ENCODE results near the gene CHTF8. TPM values are rescaled to one million over a fixed set of nuclear protein-coding genes. Genes with fewer than 3 reads are reported as not detected.
A peak's percentile ranks its signal among the peaks of the same experiment; 100 is the strongest.

Gene CHTF8
- polyA plus RNA-seq, 6 donors from 2014 or later = 182 to 277 (median 241) TPM

DNA sequence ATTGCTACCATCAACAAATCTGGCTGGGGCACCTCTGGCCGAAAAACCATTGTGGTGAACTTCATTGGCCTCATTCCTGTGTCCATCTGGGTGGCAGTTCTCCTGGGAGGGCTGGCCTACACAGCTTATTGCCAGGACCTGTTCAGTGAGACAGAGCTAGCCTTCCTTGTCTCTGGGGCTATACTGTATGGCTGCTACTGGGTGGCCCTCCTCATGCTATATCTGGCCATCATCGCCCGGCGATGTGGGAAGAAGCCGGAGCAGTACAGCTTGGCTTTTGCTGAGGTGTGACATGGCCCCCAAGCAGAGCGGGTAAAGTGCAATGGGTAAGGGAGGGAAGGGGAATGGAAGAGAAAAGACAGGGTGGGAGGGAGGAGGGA, 17.4 kb downstream of the CHTF8 start:
- ATAC-seq (ENCODE audit: low read depth in 2 of 2) = no peak
- Mint-ChIP-seq H3K36me3 (peaks cover 9% of the 10 kb centered on the region in 2 donors), H3K4me1 (peaks cover 7 to 21% (median 8%) of the 10 kb centered on the region in 3 donors), H3K9me3 (no peaks in the 10 kb centered on the region), H3K27me3 (no peaks in the 10 kb centered on the region), H3K4me3 (no peak overlapping the region), H3K27ac (no peak overlapping the region)
- no peak for DNase-seq

DNA sequence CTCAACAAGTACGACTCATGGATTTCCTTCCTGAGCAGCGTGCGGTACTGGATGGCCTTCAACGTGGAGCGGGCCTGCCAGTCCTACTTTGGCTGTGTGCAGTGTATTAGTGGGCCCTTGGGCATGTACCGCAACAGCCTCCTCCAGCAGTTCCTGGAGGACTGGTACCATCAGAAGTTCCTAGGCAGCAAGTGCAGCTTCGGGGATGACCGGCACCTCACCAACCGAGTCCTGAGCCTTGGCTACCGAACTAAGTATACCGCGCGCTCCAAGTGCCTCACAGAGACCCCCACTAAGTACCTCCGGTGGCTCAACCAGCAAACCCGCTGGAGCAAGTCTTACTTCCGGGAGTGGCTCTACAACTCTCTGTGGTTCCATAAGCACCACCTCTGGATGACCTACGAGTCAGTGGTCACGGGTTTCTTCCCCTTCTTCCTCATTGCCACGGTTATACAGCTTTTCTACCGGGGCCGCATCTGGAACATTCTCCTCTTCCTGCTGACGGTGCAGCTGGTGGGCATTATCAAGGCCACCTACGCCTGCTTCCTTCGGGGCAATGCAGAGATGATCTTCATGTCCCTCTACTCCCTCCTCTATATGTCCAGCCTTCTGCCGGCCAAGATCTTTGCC, 17.9 kb downstream of the CHTF8 start:
- no peaks in the 10 kb centered on the region for H3K9me3 Mint-ChIP-seq
- no peak overlapping the region for H3K4me3 Mint-ChIP-seq
- peaks cover 12 to 13% of the 10 kb centered on the region in 2 donors for H3K36me3 Mint-ChIP-seq

DNA sequence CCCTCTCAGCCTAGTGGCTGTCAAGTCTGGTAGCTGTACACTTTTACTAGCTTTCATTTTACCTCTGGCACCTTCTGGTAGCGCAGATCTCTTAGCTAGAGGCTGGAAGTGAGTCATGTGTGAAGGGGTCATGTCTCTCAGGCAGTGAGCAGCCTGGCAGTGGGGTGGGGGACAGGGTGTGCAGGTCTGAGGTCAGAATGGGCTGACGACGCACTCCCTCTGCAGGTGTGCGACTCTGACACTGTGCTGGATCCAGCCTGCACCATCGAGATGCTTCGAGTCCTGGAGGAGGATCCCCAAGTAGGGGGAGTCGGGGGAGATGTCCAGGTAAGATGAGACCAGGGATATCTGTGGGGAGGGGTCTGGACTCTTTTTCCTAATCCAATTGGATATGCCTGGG, 19.2 kb downstream of the CHTF8 start:
- Mint-ChIP-seq H3K36me3 (peaks cover 12 to 16% of the 10 kb centered on the region in 2 donors), H3K27ac (peak overlapping the region in 1 of 6 donors; percentile 42), H3K9me3 (no peaks in the 10 kb centered on the region)

More for the DNA sequence above, 17.9 kb downstream of the CHTF8 start:
- DNase-seq = no peak
- no peak for ATAC-seq (ENCODE audit: low read depth in 2 of 2)
- peaks cover 0 to 4% (median 0%) of the 10 kb centered on the region in 3 donors for H3K27me3 Mint-ChIP-seq
- H3K4me1 Mint-ChIP-seq = peaks cover 7 to 21% (median 8%) of the 10 kb centered on the region in 3 donors
- H3K27ac Mint-ChIP-seq = peak overlapping the region in 2 of 6 donors; percentile 47 to 64

DNA sequence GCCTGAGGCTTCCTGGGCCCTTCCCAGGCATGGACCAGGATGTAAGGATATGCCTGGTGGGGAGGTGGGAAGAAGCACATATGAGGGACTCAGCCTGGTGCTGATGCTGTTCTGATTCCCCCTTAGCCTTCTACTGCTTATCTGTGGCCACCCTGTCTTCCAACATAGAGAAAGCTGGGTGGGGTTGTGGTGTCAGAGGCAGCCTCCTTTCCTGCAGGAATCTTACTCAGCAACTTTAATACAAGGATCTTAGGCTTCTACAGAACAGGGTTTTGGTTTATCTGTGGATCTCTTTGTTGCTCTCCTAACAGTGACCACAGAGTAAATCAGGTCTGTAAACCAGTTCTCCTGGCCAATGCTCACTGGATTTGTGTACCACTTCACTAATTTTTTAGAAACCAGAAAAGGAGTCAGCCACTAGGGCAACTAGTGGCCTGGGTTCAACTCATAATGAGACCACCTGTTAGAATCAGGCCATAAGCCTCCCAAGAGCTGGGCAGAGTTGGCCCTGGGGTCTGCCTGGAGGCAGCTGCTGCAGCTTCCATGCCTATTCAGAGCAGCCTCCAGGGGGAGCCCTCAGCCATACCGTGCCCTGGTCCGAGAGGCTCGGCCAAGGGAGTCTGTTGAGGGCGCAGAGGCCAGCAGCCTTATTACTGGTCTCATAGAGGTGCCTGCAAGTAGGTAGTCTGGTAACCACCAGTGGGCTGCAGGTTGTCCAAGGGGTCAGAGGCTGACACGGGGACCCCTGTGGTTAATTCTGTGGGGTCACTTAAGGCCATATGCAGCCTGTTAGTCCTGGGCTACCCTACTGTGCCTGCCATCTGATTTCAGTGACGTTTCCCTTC, 19.9 kb downstream of the CHTF8 start:
- H3K27me3 Mint-ChIP-seq = peaks cover 9 to 20% (median 11%) of the 10 kb centered on the region in 3 donors
- no peaks in the 10 kb centered on the region for H3K9me3 Mint-ChIP-seq
- peaks cover 8 to 16% of the 10 kb centered on the region in 2 donors for H3K36me3 Mint-ChIP-seq
- H3K4me3 Mint-ChIP-seq = no peak overlapping the region
- no peak for DNase-seq
- H3K27ac Mint-ChIP-seq = no peak overlapping the region
- peaks cover 8 to 12% (median 10%) of the 10 kb centered on the region in 3 donors for H3K4me1 Mint-ChIP-seq
- peak; percentile 47 to 58 for ATAC-seq (ENCODE audit: low read depth in 2 of 2)

More for the DNA sequence above, 19.2 kb downstream of the CHTF8 start:
- ATAC-seq (ENCODE audit: low read depth in 2 of 2) (no peak), DNase-seq (no peak)
- Mint-ChIP-seq H3K27me3 (peaks cover 3 to 14% (median 6%) of the 10 kb centered on the region in 3 donors), H3K4me3 (no peak overlapping the region), H3K4me1 (peaks cover 7 to 18% (median 11%) of the 10 kb centered on the region in 3 donors)

DNA sequence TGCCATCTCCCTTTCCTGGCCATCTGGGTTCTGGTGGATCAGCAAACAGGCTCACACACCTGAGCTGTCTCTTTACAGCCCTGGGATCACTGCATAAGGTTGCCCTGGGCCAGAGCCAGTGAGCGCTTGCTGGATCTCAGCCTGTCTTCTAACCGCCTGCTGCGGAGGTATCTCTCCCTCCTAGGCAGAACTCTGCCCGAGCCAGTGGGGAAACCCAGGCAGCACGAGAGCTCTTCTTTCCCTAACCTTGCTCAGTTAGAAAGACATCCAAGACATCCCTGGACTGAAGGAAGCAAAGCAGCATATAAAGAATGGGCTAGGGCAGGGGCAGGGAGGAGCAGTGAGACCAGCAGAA, 20.5 kb downstream of the CHTF8 start:
- no peak for ATAC-seq (ENCODE audit: low read depth in 2 of 2)
- H3K4me1 Mint-ChIP-seq = peaks cover 10 to 16% (median 13%) of the 10 kb centered on the region in 3 donors
- H3K36me3 Mint-ChIP-seq = peaks cover 8 to 16% of the 10 kb centered on the region in 2 donors
- H3K4me3 Mint-ChIP-seq = no peak overlapping the region
- H3K9me3 Mint-ChIP-seq = no peaks in the 10 kb centered on the region
- DNase-seq = no peak
- no peak overlapping the region for H3K27ac Mint-ChIP-seq
- H3K27me3 Mint-ChIP-seq = peaks cover 11 to 25% (median 13%) of the 10 kb centered on the region in 3 donors

DNA sequence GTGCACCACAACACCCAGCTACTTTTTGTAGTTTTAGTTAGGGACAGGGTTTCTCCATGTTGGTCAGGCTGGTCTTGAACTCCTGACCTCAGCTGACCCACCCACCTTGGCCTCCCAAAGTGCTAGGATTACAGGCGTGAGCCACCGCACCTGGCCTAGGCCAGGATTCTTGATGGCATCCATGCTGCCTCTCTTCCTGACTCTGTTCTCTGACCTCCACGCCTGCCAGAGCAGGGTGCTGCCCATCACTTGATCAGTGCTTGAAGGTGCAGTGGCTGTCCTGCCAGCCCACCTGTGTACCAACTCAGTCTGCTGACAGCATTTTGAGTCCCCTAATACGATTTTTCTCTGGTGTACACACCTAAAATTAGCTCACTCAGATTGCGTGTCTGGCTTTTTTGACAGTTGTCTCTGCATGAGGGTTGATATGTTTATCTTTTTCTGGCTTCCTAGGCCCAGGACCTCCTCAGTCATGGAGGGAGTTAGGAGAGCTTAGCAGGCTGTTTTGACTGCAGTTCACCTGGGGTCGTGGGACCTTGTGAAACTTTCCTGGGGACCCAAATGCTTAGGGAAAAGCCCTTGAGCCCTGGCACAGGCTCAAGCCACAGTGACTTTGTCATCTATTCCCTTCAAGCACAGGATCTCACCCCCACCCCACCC, 21.0 kb downstream of the CHTF8 start:
- Mint-ChIP-seq H3K4me3 (no peak overlapping the region), H3K36me3 (peaks cover 8 to 16% of the 10 kb centered on the region in 2 donors), H3K9me3 (no peaks in the 10 kb centered on the region), H3K4me1 (peaks cover 10 to 18% (median 15%) of the 10 kb centered on the region in 3 donors), H3K27ac (no peak overlapping the region), H3K27me3 (peaks cover 11 to 30% (median 18%) of the 10 kb centered on the region in 3 donors)
- DNase-seq = no peak
- ATAC-seq (ENCODE audit: low read depth in 2 of 2) = no peak

DNA sequence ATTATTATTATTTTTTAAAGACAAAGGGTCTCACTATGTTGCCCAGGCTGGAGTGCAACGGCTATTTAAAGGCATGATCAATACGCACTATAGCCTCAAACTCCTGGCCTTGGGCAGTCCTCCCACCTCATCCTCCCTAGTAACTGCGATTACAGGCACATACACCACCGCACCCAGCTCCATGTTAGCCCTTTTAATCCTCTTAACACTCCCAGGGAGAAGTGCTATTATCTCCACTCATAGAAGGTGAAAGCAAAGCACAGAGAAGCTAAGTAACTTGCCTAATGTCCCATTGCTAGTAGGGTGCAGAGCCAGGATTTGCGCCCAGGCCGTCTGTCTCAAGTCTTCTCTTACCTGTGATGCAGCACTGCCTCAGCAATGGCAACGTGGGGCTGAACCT, 22.0 kb downstream of the CHTF8 start:
- H3K27ac Mint-ChIP-seq = no peak overlapping the region
- DNase-seq (no peak), ATAC-seq (ENCODE audit: low read depth in 2 of 2) (no peak)
- H3K9me3 Mint-ChIP-seq = no peaks in the 10 kb centered on the region
- H3K27me3 Mint-ChIP-seq = peaks cover 15 to 34% (median 23%) of the 10 kb centered on the region in 3 donors
- peaks cover 8 to 16% of the 10 kb centered on the region in 2 donors for H3K36me3 Mint-ChIP-seq
- no peak overlapping the region for H3K4me3 Mint-ChIP-seq
- H3K4me1 Mint-ChIP-seq = peaks cover 14 to 22% (median 19%) of the 10 kb centered on the region in 3 donors

DNA sequence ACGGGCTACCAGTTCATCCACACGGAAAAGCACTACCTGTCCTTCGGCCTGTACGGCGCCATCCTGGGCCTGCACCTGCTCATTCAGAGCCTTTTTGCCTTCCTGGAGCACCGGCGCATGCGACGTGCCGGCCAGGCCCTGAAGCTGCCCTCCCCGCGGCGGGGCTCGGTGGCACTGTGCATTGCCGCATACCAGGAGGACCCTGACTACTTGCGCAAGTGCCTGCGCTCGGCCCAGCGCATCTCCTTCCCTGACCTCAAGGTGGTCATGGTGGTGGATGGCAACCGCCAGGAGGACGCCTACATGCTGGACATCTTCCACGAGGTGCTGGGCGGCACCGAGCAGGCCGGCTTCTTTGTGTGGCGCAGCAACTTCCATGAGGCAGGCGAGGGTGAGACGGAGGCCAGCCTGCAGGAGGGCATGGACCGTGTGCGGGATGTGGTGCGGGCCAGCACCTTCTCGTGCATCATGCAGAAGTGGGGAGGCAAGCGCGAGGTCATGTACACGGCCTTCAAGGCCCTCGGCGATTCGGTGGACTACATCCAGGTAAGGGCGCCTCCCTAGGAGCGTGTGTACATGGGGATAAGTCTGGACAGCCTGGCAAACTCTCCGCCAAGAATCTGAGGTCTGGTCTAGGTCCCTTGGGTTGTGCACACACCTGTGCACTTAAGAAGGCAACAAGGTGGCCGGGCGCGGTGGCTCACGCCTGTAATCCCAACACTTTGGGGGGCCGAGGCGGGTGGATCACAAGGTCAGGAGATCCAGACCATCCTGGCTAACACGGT, 22.7 kb downstream of the CHTF8 start:
- peaks cover 19 to 42% (median 30%) of the 10 kb centered on the region in 3 donors for H3K27me3 Mint-ChIP-seq
- H3K4me1 Mint-ChIP-seq = peaks cover 18 to 23% (median 22%) of the 10 kb centered on the region in 3 donors
- no peaks in the 10 kb centered on the region for H3K9me3 Mint-ChIP-seq
- peak overlapping the region in 1 of 8 donors; percentile 68 for H3K4me3 Mint-ChIP-seq
- DNase-seq = no peak
- H3K36me3 Mint-ChIP-seq = peaks cover 5 to 11% of the 10 kb centered on the region in 2 donors
- H3K27ac Mint-ChIP-seq = no peak overlapping the region
- no peak for ATAC-seq (ENCODE audit: low read depth in 2 of 2)

DNA sequence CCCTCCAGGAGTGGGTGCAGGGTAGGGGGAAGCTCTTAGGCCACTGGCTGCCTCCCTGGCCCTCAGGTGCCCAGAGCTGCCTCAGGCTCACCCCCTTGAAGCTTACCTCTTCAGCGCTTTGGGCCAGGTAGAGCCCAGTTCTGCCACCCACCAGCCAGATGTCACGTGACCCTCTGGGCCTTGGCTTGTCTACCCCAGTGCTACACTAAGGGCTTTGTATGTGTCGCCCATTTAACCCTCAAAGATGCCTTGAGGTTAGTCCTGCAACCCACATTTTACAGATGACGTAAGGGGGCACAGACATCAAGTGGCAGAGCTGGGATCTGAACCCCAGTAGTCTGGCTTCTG, 23.5 kb downstream of the CHTF8 start:
- peaks cover 18 to 23% (median 20%) of the 10 kb centered on the region in 3 donors for H3K4me1 Mint-ChIP-seq

DNA sequence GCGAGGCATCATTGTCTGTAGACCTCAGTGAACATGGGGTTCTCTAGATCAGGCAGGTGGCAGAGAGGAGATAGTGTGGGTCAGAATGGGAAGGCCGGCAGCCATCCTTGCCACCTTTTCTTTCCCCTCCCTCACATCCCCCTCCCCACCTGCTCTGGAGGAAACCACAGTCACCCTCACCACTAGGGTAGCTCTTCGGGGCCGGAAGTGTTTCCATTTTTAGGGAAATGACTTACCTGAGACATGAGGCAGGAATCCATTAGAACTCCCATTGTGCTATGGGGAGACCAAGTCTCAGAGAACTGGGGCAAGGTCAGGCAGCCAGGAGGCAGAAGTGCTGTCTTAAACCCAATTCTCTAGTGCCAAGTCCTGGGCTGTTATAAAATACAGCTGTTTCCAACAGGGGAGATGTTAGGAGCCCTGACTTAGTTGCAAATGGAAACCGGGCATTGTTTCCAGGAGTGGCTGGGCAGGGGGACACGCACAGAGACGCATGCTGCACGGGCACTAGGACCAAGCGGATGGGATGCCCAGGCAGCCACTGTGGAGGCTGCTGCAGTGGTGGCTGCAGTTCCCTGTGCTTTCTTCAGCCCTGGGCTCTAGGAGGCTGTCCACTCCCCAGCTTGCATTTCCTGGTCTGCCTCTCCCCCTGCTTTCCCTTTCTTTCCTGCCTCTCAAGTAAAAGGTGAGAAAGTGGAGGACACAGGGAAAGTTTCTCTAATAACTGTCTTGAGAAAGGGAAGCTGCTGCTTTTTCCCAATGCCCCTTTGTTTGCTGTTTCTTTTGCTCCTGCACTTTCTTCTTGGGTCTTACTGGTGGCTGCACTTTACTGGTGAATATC, 24.1 kb downstream of the CHTF8 start:
- Mint-ChIP-seq H3K4me3 (peak overlapping the region in 5 of 8 donors; percentile 13 to 68 (median 24)), H3K27me3 (peaks cover 19 to 52% (median 37%) of the 10 kb centered on the region in 3 donors), H3K9me3 (no peaks in the 10 kb centered on the region), H3K27ac (peak overlapping the region in 2 of 6 donors; percentile 26 to 41), H3K36me3 (peaks cover 3 to 7% of the 10 kb centered on the region in 2 donors), H3K4me1 (peaks cover 18 to 23% (median 19%) of the 10 kb centered on the region in 3 donors)
- ATAC-seq (ENCODE audit: low read depth in 2 of 2) (no peak), DNase-seq (no peak)

More for the DNA sequence above, 23.5 kb downstream of the CHTF8 start:
- ATAC-seq (ENCODE audit: low read depth in 2 of 2) (no peak), DNase-seq (no peak)
- Mint-ChIP-seq H3K4me3 (peak overlapping the region in 2 of 8 donors; percentile 21 to 24), H3K27me3 (peaks cover 19 to 47% (median 35%) of the 10 kb centered on the region in 3 donors), H3K9me3 (no peaks in the 10 kb centered on the region), H3K27ac (no peak overlapping the region), H3K36me3 (peaks cover 3 to 7% of the 10 kb centered on the region in 2 donors)

DNA sequence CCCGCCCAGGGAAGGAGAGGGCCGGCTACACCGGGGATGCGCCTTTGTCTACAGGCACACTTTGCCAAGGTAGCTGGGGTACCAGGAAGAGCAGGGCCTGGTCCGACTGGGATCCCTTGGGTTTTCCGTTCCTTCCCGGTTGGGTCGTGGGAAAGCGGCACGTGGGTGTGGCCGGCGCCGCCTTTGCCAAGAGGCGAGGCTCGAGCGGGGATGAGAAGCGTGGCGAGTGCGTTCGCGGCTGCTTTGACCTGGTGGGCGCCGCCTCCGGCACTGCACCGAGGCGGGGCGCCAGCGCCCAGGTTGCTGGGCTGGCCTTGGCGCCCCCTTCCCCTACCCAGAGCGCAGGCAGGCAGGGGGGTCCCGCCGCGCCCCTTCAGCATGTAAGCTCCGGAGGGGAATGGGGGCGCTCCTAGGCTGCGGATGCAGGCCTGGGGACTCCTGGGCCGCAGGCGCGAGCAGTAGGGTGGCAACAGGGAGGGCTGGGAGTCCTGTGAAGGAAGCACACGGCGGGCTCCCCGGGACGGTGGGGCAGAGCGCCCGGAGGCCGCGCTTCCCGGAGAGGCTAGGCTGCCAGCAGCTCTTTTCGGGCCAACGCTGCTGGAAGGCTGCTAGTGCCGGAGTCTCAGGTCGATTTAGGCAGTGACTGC, 24.9 kb downstream of the CHTF8 start:
- no peak for ATAC-seq (ENCODE audit: low read depth in 2 of 2)
- Mint-ChIP-seq H3K27me3 (peaks cover 19 to 60% (median 45%) of the 10 kb centered on the region in 3 donors), H3K36me3 (peaks cover 3 to 7% of the 10 kb centered on the region in 2 donors), H3K9me3 (no peaks in the 10 kb centered on the region), H3K27ac (peak overlapping the region in 1 of 6 donors; percentile 56), H3K4me1 (peaks cover 18 to 23% (median 19%) of the 10 kb centered on the region in 3 donors), H3K4me3 (peak overlapping the region in 7 of 8 donors; percentile 50 to 81 (median 67))
- no peak for DNase-seq

Measured in naive B cell (primary cell).